SK-N-SH treated with all-trans-retinoic acid at 6 μM for 48 hours (cell line): ENCODE results near the gene SEC11A.

Experiments used
- ARNTL ChIP-seq: fragments of 450-650 bp; formaldehyde crosslinking; IDR thresholded peaks from 2 replicates; pipeline ENCODE4 v1.5.0; 2020; ENCODE audit warnings: low read depth, mild to moderate bottlenecking, moderate library complexity, borderline replicate concordance
- TCF4 ChIP-seq: fragments of 250-450 bp; sonication (Bioruptor Pico); IDR thresholded peaks from 2 replicates; pipeline ENCODE4 v1.8.0; 2021; ENCODE audit warnings: mild to moderate bottlenecking, moderate library complexity, borderline replicate concordance
- ZFP30 ChIP-seq: fragments of 450-650 bp; formaldehyde crosslinking; IDR thresholded peaks from 2 replicates; pipeline ENCODE4 v1.5.0; 2022; ENCODE audit warnings: mild to moderate bottlenecking, moderate library complexity
- TF ChIP-seq, protein P1 (sequence below): fragments of 250-450 bp; sonication (Bioruptor Pico); IDR thresholded peaks from 2 replicates; pipeline ENCODE4 v1.5.1; 2020; ENCODE audit warnings: low read depth, mild to moderate bottlenecking, moderate library complexity

- TF ChIP-seq ZFP30 (CRISPR knock-in tag) (no peak), ARNTL (CRISPR knock-in tag) (no peak), TCF4 (CRISPR knock-in tag) (no peak)
- TF ChIP-seq, protein P1, sequence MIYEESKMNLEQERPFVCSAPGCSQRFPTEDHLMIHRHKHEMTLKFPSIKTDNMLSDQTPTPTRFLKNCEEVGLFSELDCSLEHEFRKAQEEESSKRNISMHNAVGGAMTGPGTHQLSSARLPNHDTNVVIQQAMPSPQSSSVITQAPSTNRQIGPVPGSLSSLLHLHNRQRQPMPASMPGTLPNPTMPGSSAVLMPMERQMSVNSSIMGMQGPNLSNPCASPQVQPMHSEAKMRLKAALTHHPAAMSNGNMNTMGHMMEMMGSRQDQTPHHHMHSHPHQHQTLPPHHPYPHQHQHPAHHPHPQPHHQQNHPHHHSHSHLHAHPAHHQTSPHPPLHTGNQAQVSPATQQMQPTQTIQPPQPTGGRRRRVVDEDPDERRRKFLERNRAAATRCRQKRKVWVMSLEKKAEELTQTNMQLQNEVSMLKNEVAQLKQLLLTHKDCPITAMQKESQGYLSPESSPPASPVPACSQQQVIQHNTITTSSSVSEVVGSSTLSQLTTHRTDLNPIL (CRISPR knock-in tag), result no peak
Observed at GRCh38 chr15:84621358-84621979, 94.5 kb downstream of the SEC11A start.
